Left ventricle myocardium inferior (tissue), 1 donor: ENCODE measurements around the gene AQP5. TPM values are rescaled to one million over a fixed set of nuclear protein-coding genes. Genes with fewer than 3 reads are reported as not detected.

Experiments
- DNase-seq: peaks from one replicate; pipeline ENCODE4 v3.0.0-alpha.2; 2020
- H3K27ac ChIP-seq: fragments of 200-600 bp; replicated peaks from 2 replicates; pipeline ENCODE4 v1.8.0; 2021
- H3K27me3 ChIP-seq: fragments of 200-600 bp; 2 replicates; pipeline ENCODE4 v1.8.0; 2021; ENCODE audit warnings: low read depth
- H3K36me3 ChIP-seq: fragments of 200-600 bp; 2 replicates; pipeline ENCODE4 v1.8.0; 2021
- H3K4me1 ChIP-seq: fragments of 200-600 bp; 2 replicates; pipeline ENCODE4 v1.8.0; 2021
- H3K4me3 ChIP-seq: fragments of 200-600 bp; 2 replicates; pipeline ENCODE4 v1.8.0; 2021; ENCODE audit warnings: mild to moderate bottlenecking, moderate library complexity
- H3K9me3 ChIP-seq: fragments of 200-600 bp; replicated peaks from 2 replicates; pipeline ENCODE4 v1.8.0; 2021
- intact Hi-C: fragments of 100-400 bp; cut with micrococcal nuclease; formaldehyde crosslinking; loops from one replicate; pipeline ENCODE4 v1.11.0; 2022
- total RNA-seq: library from RNA; stranded (reverse); fragmentation: NEBNext Ultra II Directional; extraction: Animal tissue kit (Norgen Biotek cat#: 25700); gene quantifications from one replicate; pipeline ENCODE4 v1.2.1, GENCODE V29; 2021
- TF ChIP-seq, protein P1 (sequence below): fragments of 200-600 bp; IDR thresholded peaks from 2 replicates; pipeline ENCODE4 v1.8.0; 2021; ENCODE audit warnings: antibody characterized with exemption, mild to moderate bottlenecking, borderline replicate concordance
- donor health status: DM: no; HTN: yes; CAD: no; lungs with severe emphysema.

The AQP5 gene
- total RNA-seq, 1 donor from 2014 or later, result 0.41 TPM

DNA sequence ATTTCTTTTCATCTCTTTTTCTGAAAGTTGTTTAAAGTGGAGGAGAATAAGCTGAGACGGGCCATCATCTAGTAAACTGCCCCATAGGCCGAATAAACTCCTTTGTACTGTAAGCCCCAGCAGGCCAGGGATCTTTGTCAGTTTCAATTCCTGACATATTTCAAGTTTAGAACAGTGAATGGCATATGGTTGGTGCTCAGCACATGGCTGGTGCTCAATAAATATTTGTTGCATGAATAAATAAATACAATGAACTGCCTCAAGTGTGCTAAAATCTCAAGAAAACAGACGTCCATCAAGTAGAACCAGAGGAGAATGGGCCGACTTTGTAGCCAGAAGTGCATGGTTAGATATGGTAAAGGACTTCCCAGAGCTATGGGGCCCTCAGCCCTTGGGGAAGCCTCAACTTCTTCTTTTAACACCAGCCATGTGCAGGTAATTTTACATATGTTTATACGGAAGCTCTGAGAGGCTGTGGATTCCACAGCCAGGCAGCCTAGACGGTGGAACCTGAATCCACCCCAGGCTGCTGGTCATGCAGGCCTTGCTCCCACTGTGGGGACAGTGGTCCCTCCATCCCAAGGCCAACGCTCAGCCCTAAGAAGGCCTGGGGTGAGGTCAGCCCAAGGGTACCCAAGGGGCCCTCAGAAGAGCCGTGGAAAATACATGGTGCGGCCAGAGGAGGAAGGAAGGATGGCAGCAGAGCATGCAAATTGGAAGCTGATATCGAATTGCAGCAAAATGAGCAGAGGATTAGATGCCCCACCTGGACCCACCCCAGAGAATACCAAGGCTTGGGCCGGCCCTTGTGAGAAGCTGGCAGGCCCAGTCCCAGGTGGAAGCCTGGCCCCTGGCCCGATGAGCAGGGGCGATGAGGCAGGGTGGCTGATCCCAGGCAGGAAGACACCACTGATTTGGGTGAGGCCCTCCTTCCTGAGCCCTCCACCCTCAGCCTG lies 19.8 kb upstream of the AQP5 start:
- no peaks in the 10 kb centered on the region for H3K9me3 ChIP-seq
- H3K27me3 ChIP-seq, result no peaks in the 10 kb centered on the region
- no peak for DNase-seq
- no peak overlapping the region for H3K4me3 ChIP-seq
- H3K27ac ChIP-seq, result no peak overlapping the region
- intact Hi-C loops, result loop anchor here (10.0 kb wide), 1 partner anchor 77 kb away; no protein-coding TSS in a partner anchor
- H3K4me1 ChIP-seq, result peaks cover 12% of the 10 kb centered on the region
- no peaks in the 10 kb centered on the region for H3K36me3 ChIP-seq
- TF ChIP-seq, protein P1, sequence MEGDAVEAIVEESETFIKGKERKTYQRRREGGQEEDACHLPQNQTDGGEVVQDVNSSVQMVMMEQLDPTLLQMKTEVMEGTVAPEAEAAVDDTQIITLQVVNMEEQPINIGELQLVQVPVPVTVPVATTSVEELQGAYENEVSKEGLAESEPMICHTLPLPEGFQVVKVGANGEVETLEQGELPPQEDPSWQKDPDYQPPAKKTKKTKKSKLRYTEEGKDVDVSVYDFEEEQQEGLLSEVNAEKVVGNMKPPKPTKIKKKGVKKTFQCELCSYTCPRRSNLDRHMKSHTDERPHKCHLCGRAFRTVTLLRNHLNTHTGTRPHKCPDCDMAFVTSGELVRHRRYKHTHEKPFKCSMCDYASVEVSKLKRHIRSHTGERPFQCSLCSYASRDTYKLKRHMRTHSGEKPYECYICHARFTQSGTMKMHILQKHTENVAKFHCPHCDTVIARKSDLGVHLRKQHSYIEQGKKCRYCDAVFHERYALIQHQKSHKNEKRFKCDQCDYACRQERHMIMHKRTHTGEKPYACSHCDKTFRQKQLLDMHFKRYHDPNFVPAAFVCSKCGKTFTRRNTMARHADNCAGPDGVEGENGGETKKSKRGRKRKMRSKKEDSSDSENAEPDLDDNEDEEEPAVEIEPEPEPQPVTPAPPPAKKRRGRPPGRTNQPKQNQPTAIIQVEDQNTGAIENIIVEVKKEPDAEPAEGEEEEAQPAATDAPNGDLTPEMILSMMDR, result no peak

DNA sequence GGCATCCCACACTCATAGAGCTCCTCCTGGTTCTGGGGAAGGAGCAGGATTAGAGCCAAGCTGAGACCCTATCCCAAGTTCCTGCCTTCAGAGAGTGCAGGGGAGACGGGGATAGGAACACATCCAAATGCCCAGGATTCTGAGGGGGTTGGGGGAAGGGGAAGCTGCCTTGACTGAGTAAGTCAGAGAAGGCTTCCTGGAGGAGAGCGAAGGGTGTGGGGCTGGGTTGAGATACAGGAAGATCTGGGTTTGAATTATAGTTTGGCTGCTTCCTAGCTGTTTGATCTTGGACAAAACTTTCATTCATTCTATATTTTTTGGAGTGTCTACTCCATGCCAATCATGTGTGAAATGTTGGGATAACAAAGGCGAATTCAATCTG lies 19.2 kb upstream of the AQP5 start:
- H3K4me1 ChIP-seq, result peaks cover 12% of the 10 kb centered on the region
- no peaks in the 10 kb centered on the region for H3K27me3 ChIP-seq
- no peaks in the 10 kb centered on the region for H3K9me3 ChIP-seq
- intact Hi-C loops, result loop anchor here (10.0 kb wide), 1 partner anchor 78 kb away; no protein-coding TSS in a partner anchor
- DNase-seq, result no peak
- H3K36me3 ChIP-seq, result no peaks in the 10 kb centered on the region
- no peak overlapping the region for H3K4me3 ChIP-seq
- no peak overlapping the region for H3K27ac ChIP-seq
- TF ChIP-seq, protein P1, result no peak

DNA sequence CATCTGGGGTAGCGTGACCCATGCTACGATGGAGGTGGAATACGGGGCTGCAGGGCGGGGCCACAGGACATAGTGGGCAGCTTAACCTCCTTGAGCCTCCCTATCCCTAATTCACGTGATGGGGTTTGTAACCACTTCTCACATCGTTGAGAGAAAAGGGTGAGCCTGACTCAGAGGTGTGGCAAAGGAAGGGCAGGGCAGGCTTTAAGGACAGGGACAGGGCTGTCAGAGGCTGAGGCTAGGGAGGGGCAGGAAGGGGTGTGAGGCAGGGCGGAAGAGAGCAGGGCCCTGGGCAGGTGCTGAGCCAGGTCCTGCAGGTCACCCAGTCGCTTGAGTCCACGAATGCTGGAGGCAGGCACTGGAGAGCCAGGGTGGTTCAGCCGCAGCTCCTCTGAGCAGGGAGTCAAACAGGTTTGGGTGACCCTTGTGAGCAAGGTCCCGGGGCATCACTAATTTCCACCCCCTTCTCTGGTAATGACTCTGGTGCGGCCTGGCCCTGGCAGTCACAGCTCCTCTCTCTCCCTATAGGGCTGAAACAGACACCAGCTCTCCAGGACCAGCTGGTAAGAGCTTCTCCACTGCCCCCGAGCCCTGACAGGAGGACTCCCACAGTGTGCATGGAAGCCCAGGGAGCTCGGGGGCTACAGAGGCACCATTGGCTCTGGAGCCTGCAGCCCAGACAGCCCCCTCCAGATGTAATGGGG lies 18.6 kb upstream of the AQP5 start:
- no peaks in the 10 kb centered on the region for H3K36me3 ChIP-seq
- no peaks in the 10 kb centered on the region for H3K27me3 ChIP-seq
- TF ChIP-seq, protein P1, result no peak
- no peak overlapping the region for H3K27ac ChIP-seq
- no peak for DNase-seq
- H3K4me1 ChIP-seq, result peaks cover 12% of the 10 kb centered on the region
- intact Hi-C loops, result loop anchor here (10.0 kb wide), 1 partner anchor 78 kb away; no protein-coding TSS in a partner anchor
- H3K9me3 ChIP-seq, result no peaks in the 10 kb centered on the region
- H3K4me3 ChIP-seq, result no peak overlapping the region

DNA sequence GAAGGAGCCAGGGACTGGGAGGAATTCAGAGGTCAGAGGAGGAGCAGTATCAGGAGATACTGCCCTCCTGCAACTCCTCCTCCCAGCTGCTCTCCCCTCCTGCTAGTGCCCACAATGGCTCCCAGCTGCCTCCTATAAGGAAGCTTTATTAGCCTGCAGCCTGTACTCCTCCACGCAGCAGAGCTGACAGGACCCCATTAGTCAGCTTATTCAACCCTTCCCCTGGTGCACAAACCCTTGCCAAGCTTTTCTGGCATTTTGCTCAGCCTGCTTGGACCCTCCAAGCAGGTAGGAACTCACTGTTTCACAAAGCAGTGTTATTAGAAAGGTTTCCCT lies 18.1 kb upstream of the AQP5 start:
- H3K27me3 ChIP-seq, result no peaks in the 10 kb centered on the region
- peaks cover 12% of the 10 kb centered on the region for H3K4me1 ChIP-seq
- no peaks in the 10 kb centered on the region for H3K36me3 ChIP-seq
- no peaks in the 10 kb centered on the region for H3K9me3 ChIP-seq
- TF ChIP-seq, protein P1, result no peak
- no peak overlapping the region for H3K4me3 ChIP-seq
- no peak for DNase-seq
- H3K27ac ChIP-seq, result no peak overlapping the region
- intact Hi-C loops, result loop anchor here (10.0 kb wide), 1 partner anchor 79 kb away; no protein-coding TSS in a partner anchor

DNA sequence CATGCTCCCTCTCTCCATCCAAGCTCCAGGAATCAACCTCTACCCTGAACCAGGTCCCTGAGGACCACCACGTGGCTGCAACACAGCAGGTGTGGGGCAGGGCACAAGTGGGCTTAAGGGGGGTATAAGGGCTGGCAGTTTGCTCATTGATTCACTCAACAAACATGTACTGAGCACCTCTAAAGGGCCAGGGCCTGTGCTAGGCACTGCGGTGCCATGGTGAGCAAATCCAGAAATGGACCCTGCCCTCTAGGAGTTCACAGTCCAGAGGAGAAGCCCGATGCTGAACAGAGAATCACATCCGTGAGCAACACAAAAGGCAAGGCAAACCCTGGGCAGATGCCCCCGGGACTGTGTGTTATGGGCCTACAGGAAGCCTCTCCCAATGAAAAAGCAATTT lies 17.6 kb upstream of the AQP5 start:
- Histone ChIP-seq H3K27me3 (no peaks in the 10 kb centered on the region), H3K4me1 (peaks cover 12% of the 10 kb centered on the region), H3K27ac (no peak overlapping the region), H3K4me3 (no peak overlapping the region), H3K9me3 (no peaks in the 10 kb centered on the region), H3K36me3 (no peaks in the 10 kb centered on the region)
- TF ChIP-seq, protein P1, result no peak
- no peak for DNase-seq
- intact Hi-C loops, result loop anchor here (10.0 kb wide), 1 partner anchor 79 kb away; no protein-coding TSS in a partner anchor
